GM23338 (cell line): ENCODE measurements around the gene RAD21L1. TPM values are rescaled to one million over a fixed set of nuclear protein-coding genes. Genes with fewer than 3 reads are reported as not detected.

ENCODE experiments used
- ATAC-seq: fragments of 200-7000 bp; cut with Tn5 transposase; 3 replicates; pipeline ENCODE4 v1.9.1; 2020
- DNase-seq: peaks from one replicate; pipeline ENCODE4 v3.0.0-alpha.2; 2015; ENCODE audit warnings: low spot score
- H2AFZ ChIP-seq: fragments of 200-600 bp; sonication (generic); 2 replicates; pipeline ENCODE4 v1.8.0; 2016; ENCODE audit warnings: antibody characterized with exemption, mild to moderate bottlenecking, moderate library complexity
- H3F3A ChIP-seq: fragments of 200-600 bp; sonication (generic); replicated peaks from 2 replicates; pipeline ENCODE4 v1.8.0; 2017; ENCODE audit warnings: antibody characterized with exemption, mixed run types, low read depth
- H3K27ac ChIP-seq: fragments of 200-600 bp; sonication (generic); 2 replicates; pipeline ENCODE4 v1.6.1; 2016; ENCODE audit warnings: low read depth
- H3K27me3 ChIP-seq: fragments of 200-600 bp; sonication (generic); 2 replicates; pipeline ENCODE4 v1.8.0; 2016; ENCODE audit warnings: mild to moderate bottlenecking, mixed run types, moderate library complexity; ENCODE audit not compliant: insufficient read depth
- H3K36me3 ChIP-seq: fragments of 200-600 bp; sonication (generic); 2 replicates; pipeline ENCODE4 v1.8.0; 2016; ENCODE audit warnings: mild to moderate bottlenecking; ENCODE audit not compliant: insufficient read depth
- H3K4me1 ChIP-seq: fragments of 200-600 bp; sonication (generic); 2 replicates; pipeline ENCODE4 v1.8.0; 2016; ENCODE audit warnings: mild to moderate bottlenecking, moderate library complexity; ENCODE audit not compliant: insufficient read depth
- H3K4me2 ChIP-seq: fragments of 200-600 bp; sonication (generic); 2 replicates; pipeline ENCODE4 v1.7.1; 2017; ENCODE audit warnings: mixed run types
- H3K4me3 ChIP-seq: fragments of 200-600 bp; sonication (generic); 2 replicates; pipeline ENCODE4 v1.6.1; 2016; ENCODE audit warnings: mixed run types
- H3K79me2 ChIP-seq: fragments of 200-600 bp; sonication (generic); replicated peaks from 2 replicates; pipeline ENCODE4 v1.8.0; 2017; ENCODE audit warnings: mild to moderate bottlenecking; ENCODE audit not compliant: insufficient read depth
- H3K9me2 ChIP-seq: fragments of 200-600 bp; sonication (generic); 2 replicates; pipeline ENCODE4 v1.8.0; 2017; ENCODE audit not compliant: insufficient read depth
- H4K20me1 ChIP-seq: fragments of 200-600 bp; sonication (generic); replicated peaks from 2 replicates; pipeline ENCODE4 v1.8.0; 2017; ENCODE audit warnings: mild to moderate bottlenecking; ENCODE audit not compliant: insufficient read depth
- H3K27ac Mint-ChIP-seq: 2 replicates; pipeline ENCODE4 v1.8.0; 2020; ENCODE audit warnings: inconsistent platforms, mild to moderate bottlenecking, moderate library complexity, mixed read lengths
- H3K27me3 Mint-ChIP-seq: 3 replicates; pipeline ENCODE4 v1.8.0; 2022; ENCODE audit warnings: low read depth, mild to moderate bottlenecking, moderate library complexity, mixed read lengths, inconsistent platforms; ENCODE audit not compliant: insufficient read depth, poor library complexity
- H3K36me3 Mint-ChIP-seq: 3 replicates; pipeline ENCODE4 v1.8.0; 2021; ENCODE audit warnings: low read depth, mild to moderate bottlenecking, inconsistent platforms, moderate library complexity, mixed read lengths
- H3K4me1 Mint-ChIP-seq: 3 replicates; pipeline ENCODE4 v1.8.0; 2020; ENCODE audit warnings: mild to moderate bottlenecking, inconsistent platforms, mixed read lengths
- H3K4me3 Mint-ChIP-seq: 3 replicates; pipeline ENCODE4 v1.8.0; 2021; ENCODE audit warnings: moderate library complexity, mild to moderate bottlenecking, inconsistent platforms, mixed read lengths
- H3K9me3 Mint-ChIP-seq: 3 replicates; pipeline ENCODE4 v1.8.0; 2020; ENCODE audit warnings: moderate library complexity, mild to moderate bottlenecking, inconsistent platforms, mixed read lengths
- CREB1 ChIP-seq: fragments of 250-450 bp; sonication (Bioruptor Pico); IDR thresholded peaks from 2 replicates; pipeline ENCODE4 v1.5.0; 2020; ENCODE audit warnings: low read depth, mild to moderate bottlenecking, moderate library complexity
- EZH2 ChIP-seq: fragments of 200-600 bp; sonication (generic); IDR thresholded peaks from one replicate; pipeline ENCODE4 v1.8.0; 2017; ENCODE audit warnings: antibody characterized with exemption, mild to moderate bottlenecking, low read depth; ENCODE audit not compliant: unreplicated experiment
- EZH2phosphoT487 ChIP-seq: fragments of 200-600 bp; sonication (generic); IDR thresholded peaks from one replicate; pipeline ENCODE4 v1.8.1; 2018; ENCODE audit warnings: antibody characterized with exemption; ENCODE audit not compliant: unreplicated experiment
- JUNB ChIP-seq: IDR thresholded peaks from one replicate; pipeline ENCODE4 v1.6.1; 2016; ENCODE audit warnings: antibody characterized with exemption; ENCODE audit not compliant: unreplicated experiment
- POLR2AphosphoS5 ChIP-seq: IDR thresholded peaks from 2 replicates; pipeline ENCODE4 v1.6.1; 2016; ENCODE audit warnings: antibody characterized with exemption, low read depth
- STAT1 ChIP-seq: IDR thresholded peaks from one replicate; pipeline ENCODE4 v1.6.1; 2016; ENCODE audit warnings: antibody characterized with exemption; ENCODE audit not compliant: unreplicated experiment
- ZNF114 ChIP-seq: fragments of 250-450 bp; sonication (Bioruptor Pico); IDR thresholded peaks from 2 replicates; pipeline ENCODE4 v1.5.0; 2020; ENCODE audit warnings: mild to moderate bottlenecking, moderate library complexity
- ZNF331 ChIP-seq: fragments of 250-450 bp; sonication (Bioruptor Pico); IDR thresholded peaks from 2 replicates; pipeline ENCODE4 v1.5.0; 2020; ENCODE audit warnings: low read depth, mild to moderate bottlenecking, moderate library complexity
- polyA plus RNA-seq: library from polyadenylated mRNA; unstranded; fragments of >200 nt; fragmentation: Nextera tagmentation; extraction: Ambion mirVana; gene quantifications from 2 replicates; pipeline ENCODE4 v1.2.1, GENCODE V29; 2016
- total RNA-seq: library from RNA; depleted of rRNA; stranded (reverse); fragments of >200 nt; shearing (Covaris generic); gene quantifications from 2 replicates; pipeline ENCODE4 v1.2.3, GENCODE V29; 2014
- TF ChIP-seq, protein P1 (sequence below): fragments of 250-450 bp; sonication (Bioruptor Pico); IDR thresholded peaks from 2 replicates; pipeline ENCODE4 v1.5.0; 2020; ENCODE audit warnings: mild to moderate bottlenecking, moderate library complexity
- TF ChIP-seq, protein P2 (sequence below): IDR thresholded peaks from 2 replicates; pipeline ENCODE4 v1.6.1; 2016; ENCODE audit warnings: antibody characterized with exemption

RAD21L1 gene
- total and polyA plus RNA-seq, 2 experiments from 2014 or later = 0.10 to 0.95 TPM

DNA sequence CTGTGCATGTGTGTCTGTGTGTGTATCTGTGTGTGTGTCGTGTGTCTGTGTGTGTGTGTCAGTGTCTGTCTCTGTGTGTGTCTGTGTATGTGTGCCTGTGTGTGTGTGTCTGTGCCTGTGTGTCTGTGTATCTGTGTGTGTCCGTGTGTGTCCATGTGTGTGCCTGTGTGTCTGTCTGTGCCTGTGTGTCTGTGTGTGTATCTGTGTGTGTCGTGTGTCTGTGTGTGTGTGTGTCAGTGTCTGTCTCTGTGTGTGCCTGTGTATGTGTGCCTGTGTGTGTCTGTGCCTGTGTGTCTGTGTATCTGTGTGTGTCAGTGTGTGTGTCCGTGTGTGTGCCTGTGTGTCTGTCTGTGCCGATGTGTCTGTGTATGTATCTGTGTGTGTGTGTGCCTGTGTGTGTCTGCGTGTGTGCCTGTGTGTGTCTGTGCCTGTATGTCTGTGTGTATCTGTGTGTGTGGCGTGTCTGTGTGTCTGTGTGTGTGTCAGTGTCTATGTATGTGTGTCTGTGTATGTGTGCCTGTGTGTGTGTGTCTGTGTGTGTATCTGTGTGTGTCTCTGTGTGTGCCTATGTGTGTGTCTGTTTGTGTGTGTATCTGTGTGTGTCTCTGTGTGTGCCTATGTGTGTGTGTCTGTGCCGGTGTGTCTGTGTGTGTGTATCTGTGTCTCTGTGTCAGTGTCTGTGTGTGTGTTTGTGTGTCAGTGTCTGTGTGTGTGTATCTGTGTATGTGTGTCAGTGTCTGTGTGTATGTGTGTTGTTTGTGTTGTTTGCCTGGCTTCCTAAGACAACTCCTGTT lies 51.9 kb downstream of the RAD21L1 start:
- H3K4me1 Mint-ChIP-seq = peaks cover 2% of the 10 kb centered on the region; the same call in 2 of the 3 replicates
- no peaks in the 10 kb centered on the region for H3K36me3 Mint-ChIP-seq
- Histone ChIP-seq H2AFZ (no peak overlapping the region), H3K27me3 (no peaks in the 10 kb centered on the region), H4K20me1 (0 out of 2 replicates have a peak, but pooled peaks cover 3% of the 10 kb centered on the region), H3K4me3 (no peak overlapping the region), H3K9me2 (no peaks in the 10 kb centered on the region), H3F3A (no peaks in the 10 kb centered on the region), H3K36me3 (no peaks in the 10 kb centered on the region), H3K4me2 (no peak overlapping the region), H3K27ac (no peak overlapping the region), H3K4me1 (no peaks in the 10 kb centered on the region), H3K79me2 (no peaks in the 10 kb centered on the region)
- H3K27me3 Mint-ChIP-seq = peaks cover 5% of the 10 kb centered on the region
- DNase-seq (no peak), ATAC-seq (no peak)
- TF ChIP-seq CREB1 = no peak
- no peak for TF ChIP-seq ZNF114 (CRISPR knock-in tag)
- TF ChIP-seq JUNB = no peak
- TF ChIP-seq STAT1 = no peak
- no peak for TF ChIP-seq POLR2AphosphoS5
- TF ChIP-seq EZH2phosphoT487 = no peak
- no peak overlapping the region for H3K27ac Mint-ChIP-seq
- H3K4me3 Mint-ChIP-seq = no peak overlapping the region
- H3K9me3 Mint-ChIP-seq = no peaks in the 10 kb centered on the region

DNA sequence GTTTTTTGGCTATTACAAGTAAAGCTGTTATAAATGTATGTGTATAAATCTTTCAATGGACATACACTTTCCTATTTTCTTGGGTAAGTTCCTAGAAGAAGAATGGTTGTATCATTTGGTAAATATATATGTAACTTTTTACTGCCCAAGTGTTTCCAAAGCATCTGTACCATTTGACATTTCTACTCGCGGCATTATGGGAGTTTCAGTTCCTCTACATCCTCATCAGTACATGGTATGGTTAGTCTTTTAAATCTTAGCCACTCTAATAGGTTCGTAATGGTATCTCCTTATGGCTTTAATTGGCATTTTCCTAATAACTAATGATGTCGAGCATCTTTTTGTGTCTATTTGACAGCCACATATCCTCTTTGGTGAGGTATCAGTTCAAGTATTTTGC lies 53.1 kb downstream of the RAD21L1 start:
- Mint-ChIP-seq H3K9me3 (no peaks in the 10 kb centered on the region), H3K36me3 (no peaks in the 10 kb centered on the region), H3K4me1 (peaks cover 2% of the 10 kb centered on the region; the same call in 2 of the 3 replicates), H3K27me3 (peaks cover 3% of the 10 kb centered on the region), H3K27ac (no peak overlapping the region), H3K4me3 (no peak overlapping the region)
- no peak for DNase-seq
- H3F3A ChIP-seq = no peaks in the 10 kb centered on the region
- H3K9me2 ChIP-seq = no peaks in the 10 kb centered on the region
- H3K79me2 ChIP-seq = no peaks in the 10 kb centered on the region
- H3K4me2 ChIP-seq = no peak overlapping the region
- no peak for ATAC-seq
- H3K27ac ChIP-seq = no peak overlapping the region
- H3K27me3 ChIP-seq = no peaks in the 10 kb centered on the region
- H3K4me1 ChIP-seq = no peaks in the 10 kb centered on the region
- H2AFZ ChIP-seq = no peak overlapping the region
- no peak overlapping the region for H3K4me3 ChIP-seq
- H4K20me1 ChIP-seq = 0 out of 2 replicates have a peak, but pooled peaks cover 3% of the 10 kb centered on the region
- H3K36me3 ChIP-seq = no peaks in the 10 kb centered on the region
- TF ChIP-seq, protein P1, sequence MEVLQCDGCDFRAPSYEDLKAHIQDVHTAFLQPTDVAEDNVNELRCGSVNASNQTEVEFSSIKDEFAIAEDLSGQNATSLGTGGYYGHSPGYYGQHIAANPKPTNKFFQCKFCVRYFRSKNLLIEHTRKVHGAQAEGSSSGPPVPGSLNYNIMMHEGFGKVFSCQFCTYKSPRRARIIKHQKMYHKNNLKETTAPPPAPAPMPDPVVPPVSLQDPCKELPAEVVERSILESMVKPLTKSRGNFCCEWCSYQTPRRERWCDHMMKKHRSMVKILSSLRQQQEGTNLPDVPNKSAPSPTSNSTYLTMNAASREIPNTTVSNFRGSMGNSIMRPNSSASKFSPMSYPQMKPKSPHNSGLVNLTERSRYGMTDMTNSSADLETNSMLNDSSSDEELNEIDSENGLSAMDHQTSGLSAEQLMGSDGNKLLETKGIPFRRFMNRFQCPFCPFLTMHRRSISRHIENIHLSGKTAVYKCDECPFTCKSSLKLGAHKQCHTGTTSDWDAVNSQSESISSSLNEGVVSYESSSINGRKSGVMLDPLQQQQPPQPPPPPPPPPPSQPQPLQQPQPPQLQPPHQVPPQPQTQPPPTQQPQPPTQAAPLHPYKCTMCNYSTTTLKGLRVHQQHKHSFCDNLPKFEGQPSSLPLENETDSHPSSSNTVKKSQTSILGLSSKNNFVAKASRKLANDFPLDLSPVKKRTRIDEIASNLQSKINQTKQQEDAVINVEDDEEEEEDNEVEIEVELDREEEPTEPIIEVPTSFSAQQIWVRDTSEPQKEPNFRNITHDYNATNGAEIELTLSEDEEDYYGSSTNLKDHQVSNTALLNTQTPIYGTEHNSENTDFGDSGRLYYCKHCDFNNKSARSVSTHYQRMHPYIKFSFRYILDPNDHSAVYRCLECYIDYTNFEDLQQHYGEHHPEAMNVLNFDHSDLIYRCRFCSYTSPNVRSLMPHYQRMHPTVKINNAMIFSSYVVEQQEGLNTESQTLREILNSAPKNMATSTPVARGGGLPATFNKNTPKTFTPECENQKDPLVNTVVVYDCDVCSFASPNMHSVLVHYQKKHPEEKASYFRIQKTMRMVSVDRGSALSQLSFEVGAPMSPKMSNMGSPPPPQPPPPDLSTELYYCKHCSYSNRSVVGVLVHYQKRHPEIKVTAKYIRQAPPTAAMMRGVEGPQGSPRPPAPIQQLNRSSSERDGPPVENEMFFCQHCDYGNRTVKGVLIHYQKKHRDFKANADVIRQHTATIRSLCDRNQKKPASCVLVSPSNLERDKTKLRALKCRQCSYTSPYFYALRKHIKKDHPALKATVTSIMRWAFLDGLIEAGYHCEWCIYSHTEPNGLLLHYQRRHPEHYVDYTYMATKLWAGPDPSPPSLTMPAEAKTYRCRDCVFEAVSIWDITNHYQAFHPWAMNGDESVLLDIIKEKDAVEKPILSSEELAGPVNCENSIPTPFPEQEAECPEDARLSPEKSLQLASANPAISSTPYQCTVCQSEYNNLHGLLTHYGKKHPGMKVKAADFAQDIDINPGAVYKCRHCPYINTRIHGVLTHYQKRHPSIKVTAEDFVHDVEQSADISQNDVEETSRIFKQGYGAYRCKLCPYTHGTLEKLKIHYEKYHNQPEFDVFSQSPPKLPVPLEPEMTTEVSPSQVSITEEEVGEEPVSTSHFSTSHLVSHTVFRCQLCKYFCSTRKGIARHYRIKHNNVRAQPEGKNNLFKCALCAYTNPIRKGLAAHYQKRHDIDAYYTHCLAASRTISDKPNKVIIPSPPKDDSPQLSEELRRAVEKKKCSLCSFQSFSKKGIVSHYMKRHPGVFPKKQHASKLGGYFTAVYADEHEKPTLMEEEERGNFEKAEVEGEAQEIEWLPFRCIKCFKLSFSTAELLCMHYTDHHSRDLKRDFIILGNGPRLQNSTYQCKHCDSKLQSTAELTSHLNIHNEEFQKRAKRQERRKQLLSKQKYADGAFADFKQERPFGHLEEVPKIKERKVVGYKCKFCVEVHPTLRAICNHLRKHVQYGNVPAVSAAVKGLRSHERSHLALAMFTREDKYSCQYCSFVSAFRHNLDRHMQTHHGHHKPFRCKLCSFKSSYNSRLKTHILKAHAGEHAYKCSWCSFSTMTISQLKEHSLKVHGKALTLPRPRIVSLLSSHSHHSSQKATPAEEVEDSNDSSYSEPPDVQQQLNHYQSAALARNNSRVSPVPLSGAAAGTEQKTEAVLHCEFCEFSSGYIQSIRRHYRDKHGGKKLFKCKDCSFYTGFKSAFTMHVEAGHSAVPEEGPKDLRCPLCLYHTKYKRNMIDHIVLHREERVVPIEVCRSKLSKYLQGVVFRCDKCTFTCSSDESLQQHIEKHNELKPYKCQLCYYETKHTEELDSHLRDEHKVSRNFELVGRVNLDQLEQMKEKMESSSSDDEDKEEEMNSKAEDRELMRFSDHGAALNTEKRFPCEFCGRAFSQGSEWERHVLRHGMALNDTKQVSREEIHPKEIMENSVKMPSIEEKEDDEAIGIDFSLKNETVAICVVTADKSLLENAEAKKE (CRISPR knock-in tag) = no peak
- TF ChIP-seq ZNF331 (CRISPR knock-in tag) (no peak), EZH2 (no peak)
- TF ChIP-seq, protein P2, sequence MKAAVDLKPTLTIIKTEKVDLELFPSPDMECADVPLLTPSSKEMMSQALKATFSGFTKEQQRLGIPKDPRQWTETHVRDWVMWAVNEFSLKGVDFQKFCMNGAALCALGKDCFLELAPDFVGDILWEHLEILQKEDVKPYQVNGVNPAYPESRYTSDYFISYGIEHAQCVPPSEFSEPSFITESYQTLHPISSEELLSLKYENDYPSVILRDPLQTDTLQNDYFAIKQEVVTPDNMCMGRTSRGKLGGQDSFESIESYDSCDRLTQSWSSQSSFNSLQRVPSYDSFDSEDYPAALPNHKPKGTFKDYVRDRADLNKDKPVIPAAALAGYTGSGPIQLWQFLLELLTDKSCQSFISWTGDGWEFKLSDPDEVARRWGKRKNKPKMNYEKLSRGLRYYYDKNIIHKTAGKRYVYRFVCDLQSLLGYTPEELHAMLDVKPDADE = no peak
